NCI-H1436 treated with DMSO at 0.1 percent for 48 hours (cell line): ENCODE data around the gene RNF6.
A peak's percentile ranks its signal among the peaks of the same experiment; 100 is the strongest.

Source experiments
- DNase-seq: peaks from one replicate; lab custom pipeline; 2025; lab: John Stamatoyannopoulos, UW

Gene RNF6

GRCh38 chr13:26225896-26226617, 3.9 kb upstream of the RNF6 start:
- DNase-seq, result no peak

GRCh38 chr13:26222520-26223046, 469 bp upstream of the RNF6 start:
- DNase-seq, result no peak

DNA sequence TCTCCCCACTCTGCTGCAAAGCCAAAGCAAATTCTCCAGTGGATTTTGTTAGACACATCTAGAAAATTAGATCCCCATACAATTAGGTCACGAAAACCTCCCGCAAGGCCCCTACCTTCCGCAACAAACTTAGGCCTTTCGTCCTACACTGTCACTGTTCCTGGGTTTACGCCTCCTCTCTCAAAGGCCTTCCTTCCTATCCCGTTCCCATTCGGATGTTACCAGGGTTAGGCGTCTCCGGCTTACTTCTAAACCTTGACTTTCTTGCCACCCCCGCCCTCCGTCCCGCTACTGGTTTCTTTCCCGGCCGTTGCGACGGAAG, 754 bp downstream of the RNF6 start:
- DNase-seq, result no peak

DNA sequence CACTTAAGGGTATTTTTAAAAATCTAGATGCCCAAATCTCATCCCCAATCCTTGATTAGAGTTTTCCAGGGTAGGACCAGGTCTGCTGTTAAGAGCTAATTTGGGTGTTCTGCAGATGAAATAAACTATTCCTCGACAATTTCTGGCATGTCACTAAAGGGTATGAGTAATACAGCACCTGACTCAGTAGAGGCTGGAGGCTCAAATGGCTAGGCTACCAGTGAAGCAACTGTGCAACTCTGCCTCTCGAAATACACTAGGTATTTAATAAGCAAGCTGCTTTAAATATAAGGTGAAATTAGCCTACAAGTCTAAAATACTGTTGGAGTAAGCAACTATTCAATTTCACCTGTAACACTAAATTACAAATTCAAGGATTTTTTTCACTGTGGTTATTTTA, 1.5 kb downstream of the RNF6 start:
- no peak for DNase-seq

GRCh38 chr13:26219726-26220125, 2.4 kb downstream of the RNF6 start:
- no peak for DNase-seq

- DNase-seq, result no peak
These were observed 6.1 kb downstream of the RNF6 start for GRCh38 chr13:26216042-26216441.

- DNase-seq, result no peak
These were observed 8.1 kb downstream of the RNF6 start for GRCh38 chr13:26213982-26214381.

DNA sequence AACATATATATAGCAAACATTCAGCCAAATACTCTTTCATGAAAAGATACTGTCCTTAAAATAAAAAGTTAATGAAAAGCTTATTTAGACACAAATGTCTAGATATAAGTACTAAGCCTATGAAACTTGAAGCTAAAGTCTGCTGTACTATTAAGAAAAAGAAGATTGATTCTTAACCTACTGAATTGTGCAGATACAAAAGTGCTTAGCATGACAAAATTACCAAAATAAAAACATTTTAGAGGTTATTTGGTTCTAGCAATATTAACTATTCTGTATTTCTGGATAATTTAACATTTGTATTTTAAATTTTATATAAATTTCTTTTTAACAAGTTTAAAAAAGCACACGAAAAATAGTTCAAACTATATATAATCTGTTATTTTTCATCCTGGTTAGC, 8.8 kb downstream of the RNF6 start:
- DNase-seq, result no peak

- DNase-seq, result no peak
These were observed 13.8 kb downstream of the RNF6 start for GRCh38 chr13:26208287-26208686.

- no peak for DNase-seq
These were observed 19.6 kb downstream of the RNF6 start for GRCh38 chr13:26202365-26202972.

GRCh38 chr13:26200811-26201210, 21.3 kb downstream of the RNF6 start:
- DNase-seq, result no peak

DNA sequence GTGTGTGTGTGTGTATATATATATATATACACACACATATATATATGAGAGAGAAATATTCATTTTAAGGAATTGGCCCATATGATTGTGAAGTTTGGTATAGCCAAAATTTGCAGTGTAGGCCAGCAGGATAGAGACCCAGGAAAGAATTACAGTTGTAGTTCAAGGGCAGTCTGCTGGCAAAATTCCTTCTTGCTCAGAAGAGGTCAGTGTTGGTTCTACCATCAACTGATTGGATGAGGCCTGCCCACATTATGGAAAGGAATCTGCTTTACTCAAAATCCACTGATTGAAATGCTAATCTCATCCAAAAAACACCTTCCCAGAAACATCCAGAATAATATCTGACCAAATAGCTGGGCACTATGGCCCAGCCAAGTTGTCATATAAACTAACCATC, 24.0 kb downstream of the RNF6 start:
- DNase-seq, result no peak

DNA sequence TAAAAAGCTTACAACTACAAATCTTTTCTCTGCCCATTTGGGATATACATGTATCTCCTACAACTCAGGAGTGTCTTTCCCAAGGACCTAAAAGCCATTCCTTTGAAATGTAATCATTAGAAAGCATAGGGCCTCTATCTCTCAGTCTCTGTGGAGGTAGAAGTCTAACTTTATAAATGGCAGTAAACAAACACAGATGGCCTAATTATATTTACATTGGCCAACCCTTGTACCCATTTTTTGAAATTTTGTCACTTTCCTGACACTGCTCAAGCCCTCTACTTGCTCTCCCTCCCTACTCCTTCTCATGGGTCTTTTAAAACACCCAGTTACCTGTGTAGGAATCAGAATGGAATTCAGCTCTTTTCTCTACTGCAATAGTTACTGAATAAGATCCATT, 24.8 kb downstream of the RNF6 start:
- DNase-seq, result no peak

DNA sequence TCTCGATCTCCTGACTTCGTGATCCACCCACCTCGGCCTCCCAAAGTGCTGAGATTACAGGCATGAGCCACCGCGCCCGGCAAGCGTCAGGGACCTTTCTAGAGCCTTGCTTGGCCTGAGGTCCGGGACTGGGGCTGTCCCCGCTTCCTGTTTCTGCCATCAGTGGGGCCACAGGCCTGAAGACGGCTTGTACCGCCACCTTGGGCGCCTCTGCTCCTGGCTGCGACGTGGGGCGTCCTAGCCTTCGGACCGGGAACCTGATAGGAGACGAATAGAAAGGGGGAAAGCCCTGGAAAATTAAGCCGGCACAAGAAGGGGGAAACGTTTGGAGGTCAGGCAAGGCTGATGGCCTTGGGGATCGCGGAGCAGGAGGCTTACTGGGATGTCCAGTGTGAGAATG, 35.1 kb downstream of the RNF6 start:
- no peak for DNase-seq

GRCh38 chr13:26186118-26186870, 35.8 kb downstream of the RNF6 start:
- peak; percentile 29 for DNase-seq

DNA sequence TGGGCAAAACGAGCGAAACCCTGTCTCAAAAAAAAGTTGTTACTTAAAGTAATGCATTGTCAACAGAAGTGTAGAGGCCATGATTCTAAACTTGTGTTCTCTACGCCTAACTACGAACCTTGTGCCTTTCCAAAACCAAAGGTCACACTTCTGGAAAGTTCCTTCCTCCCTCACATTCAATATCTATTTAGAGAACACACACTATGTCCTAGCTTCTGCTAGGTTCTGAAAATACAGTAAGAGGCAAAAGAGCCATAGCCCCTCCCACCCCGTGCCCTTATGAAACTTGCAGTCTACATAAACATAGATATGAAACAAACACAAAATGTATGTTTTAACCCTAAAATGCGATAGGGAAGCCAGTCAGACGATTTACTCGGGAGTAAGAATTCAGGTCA, 36.4 kb downstream of the RNF6 start:
- DNase-seq, result no peak

- DNase-seq, result peak; percentile 1
These were observed 37.3 kb downstream of the RNF6 start for GRCh38 chr13:26184791-26185250.

- no peak for DNase-seq
These were observed 38.7 kb downstream of the RNF6 start for GRCh38 chr13:26183416-26183815.

GRCh38 chr13:26179344-26179743, 42.8 kb downstream of the RNF6 start:
- DNase-seq, result no peak

DNA sequence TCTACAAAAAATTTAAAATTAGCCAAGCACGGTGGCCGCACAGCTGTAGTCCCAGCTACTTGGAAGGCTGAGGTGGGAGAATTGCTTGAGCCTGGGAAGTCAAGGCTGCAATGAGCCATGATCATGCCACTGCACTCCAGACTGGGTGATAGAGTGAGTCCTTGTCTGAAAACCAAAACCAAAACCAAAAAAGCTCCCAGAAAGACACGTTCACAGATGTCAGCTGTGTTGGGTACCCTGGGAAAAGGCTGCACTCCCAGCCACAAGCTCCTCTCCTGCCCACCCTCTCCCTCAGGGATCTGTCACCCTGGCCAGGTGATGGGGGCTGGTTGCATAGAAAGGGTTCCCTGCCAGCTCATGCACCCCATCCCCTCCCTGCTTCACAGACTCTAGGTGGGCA, 53.3 kb downstream of the RNF6 start:
- DNase-seq, result no peak

- DNase-seq, result no peak
These were observed 53.8 kb downstream of the RNF6 start for GRCh38 chr13:26168237-26168814.

GRCh38 chr13:26163812-26164211, 58.3 kb downstream of the RNF6 start:
- no peak for DNase-seq
